ENCODE results near the gene MTA1. TPM values are rescaled to one million over a fixed set of nuclear protein-coding genes. Genes with fewer than 3 reads are reported as not detected.

The MTA1 gene
- total RNA-seq, 6 donors from 2014 or later: 64.8 to 315 (median 94.9) TPM

GRCh38 chr14:105455086-105455640 is 35.5 kb downstream of the MTA1 start:
- Histone ChIP-seq H3K9me3 (no peaks in the 10 kb centered on the region), H3K36me3 (peaks cover 0 to 84% (median 48%) of the 10 kb centered on the region in 4 donors), H3K4me1 (no peaks in the 10 kb centered on the region), H3K27ac (no peak overlapping the region), H3K27me3 (no peaks in the 10 kb centered on the region), H3K4me3 (no peak overlapping the region)
- DNase-seq (peak in 1 of 2 donors; percentile 73), ATAC-seq (ENCODE audit: low FRiP score in 2 of 2) (no peak)
- 93 to 94% methylated on average over 11 to 22 of the region's 22 CpGs for WGBS, 2 donors
- no peak for TF ChIP-seq CTCF (IDR thresholded peaks at IDR 0.05)
- TF ChIP-seq POLR2AphosphoS5 (IDR thresholded peaks at IDR 0.05): no peak
- TF ChIP-seq EP300 (IDR thresholded peaks at IDR 0.05): no peak
- TF ChIP-seq POLR2A (IDR thresholded peaks at IDR 0.05): no peak

- no peak for TF ChIP-seq POLR2AphosphoS5 (IDR thresholded peaks at IDR 0.05)
- no peak for TF ChIP-seq EP300 (IDR thresholded peaks at IDR 0.05)
- TF ChIP-seq CTCF (IDR thresholded peaks at IDR 0.05): no peak
- TF ChIP-seq POLR2A (IDR thresholded peaks at IDR 0.05): no peak
- H3K4me3 ChIP-seq: no peak overlapping the region
- H3K27ac ChIP-seq: no peak overlapping the region
- ATAC-seq (ENCODE audit: low FRiP score in 2 of 2) (peak in 1 of 2 donors; percentile 38), DNase-seq (peak in 1 of 2 donors; percentile 76)
- H3K36me3 ChIP-seq: peaks cover 0 to 84% (median 49%) of the 10 kb centered on the region in 4 donors
- no peaks in the 10 kb centered on the region for H3K4me1 ChIP-seq
- H3K9me3 ChIP-seq: no peaks in the 10 kb centered on the region
- H3K27me3 ChIP-seq: no peaks in the 10 kb centered on the region
- 92 to 98% methylated on average over 7 to 21 of the region's 22 CpGs for WGBS, 2 donors
These were observed 36.4 kb downstream of the MTA1 start for GRCh38 chr14:105455766-105456660.

GRCh38 chr14:105456736-105457617 is 37.4 kb downstream of the MTA1 start:
- H3K4me3 ChIP-seq: no peak overlapping the region
- peak in 1 of 2 donors; percentile 63 for DNase-seq
- H3K27ac ChIP-seq: no peak overlapping the region
- 82 to 87% methylated on average over 8 to 17 of the region's 22 CpGs for WGBS, 2 donors
- H3K27me3 ChIP-seq: no peaks in the 10 kb centered on the region
- peaks cover 0 to 87% (median 50%) of the 10 kb centered on the region in 4 donors for H3K36me3 ChIP-seq
- H3K9me3 ChIP-seq: no peaks in the 10 kb centered on the region
- no peak for TF ChIP-seq EP300 (IDR thresholded peaks at IDR 0.05)
- TF ChIP-seq POLR2A (IDR thresholded peaks at IDR 0.05): no peak
- TF ChIP-seq POLR2AphosphoS5 (IDR thresholded peaks at IDR 0.05): no peak
- TF ChIP-seq CTCF (IDR thresholded peaks at IDR 0.05): no peak
- no peak for ATAC-seq (ENCODE audit: low FRiP score in 2 of 2)
- no peaks in the 10 kb centered on the region for H3K4me1 ChIP-seq

GRCh38 chr14:105458010-105458409 is 38.4 kb downstream of the MTA1 start:
- peak in 1 of 2 donors; percentile 82 for DNase-seq
- ATAC-seq (ENCODE audit: low FRiP score in 2 of 2): no peak
- no peak overlapping the region for H3K4me3 ChIP-seq
- no peaks in the 10 kb centered on the region for H3K4me1 ChIP-seq
- no peak for TF ChIP-seq EP300 (IDR thresholded peaks at IDR 0.05)
- H3K27me3 ChIP-seq: no peaks in the 10 kb centered on the region
- peaks cover 0 to 88% (median 55%) of the 10 kb centered on the region in 4 donors for H3K36me3 ChIP-seq
- no peaks in the 10 kb centered on the region for H3K9me3 ChIP-seq
- 92 to 93% methylated on average over 17 to 18 of the region's 18 CpGs for WGBS, 2 donors
- H3K27ac ChIP-seq: no peak overlapping the region

- TF ChIP-seq CTCF (IDR thresholded peaks at IDR 0.05) (no peak), EP300 (IDR thresholded peaks at IDR 0.05) (no peak), POLR2A (IDR thresholded peaks at IDR 0.05) (no peak), POLR2AphosphoS5 (IDR thresholded peaks at IDR 0.05) (no peak)
- Histone ChIP-seq H3K4me3 (no peak overlapping the region), H3K9me3 (no peaks in the 10 kb centered on the region), H3K4me1 (no peaks in the 10 kb centered on the region), H3K27ac (no peak overlapping the region), H3K27me3 (no peaks in the 10 kb centered on the region), H3K36me3 (peaks cover 1 to 88% (median 58%) of the 10 kb centered on the region in 4 donors)
- 85 to 95% methylated on average over 4 to 10 of the region's 14 CpGs for WGBS, 2 donors
- no peak for ATAC-seq (ENCODE audit: low FRiP score in 2 of 2)
- peak in 1 of 2 donors; percentile 56 for DNase-seq
These were observed 38.9 kb downstream of the MTA1 start for GRCh38 chr14:105458571-105458970.

Data from upper lobe of left lung (tissue), 6 donors.